ENCODE data around the gene RAD18.

RAD18 gene

DNA sequence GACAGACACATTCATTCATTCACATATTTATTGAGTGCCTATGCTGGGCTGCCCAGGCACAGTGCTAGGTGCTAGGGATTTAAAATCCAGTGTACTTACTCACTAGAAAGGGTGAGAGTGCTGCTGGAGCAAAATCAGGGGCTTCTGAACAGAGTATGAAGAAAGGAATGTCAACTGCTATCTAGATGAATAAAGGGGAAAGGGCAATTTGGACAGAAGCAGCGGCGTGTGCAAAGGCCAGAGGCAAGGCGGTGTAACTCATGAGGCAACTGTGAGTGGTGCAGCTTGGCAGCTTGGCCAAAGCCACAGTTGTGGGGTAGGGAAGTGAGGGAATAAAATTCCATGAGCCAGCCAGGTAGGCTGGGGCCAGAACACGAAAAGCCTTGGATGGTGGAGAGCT is 76.7 kb downstream of the RAD18 start:
- no peak for ATAC-seq
- no peak for TF ChIP-seq ZC3H10 (CRISPR knock-in tag; IDR thresholded peaks at IDR 0.05)
- no peak for TF ChIP-seq RARB (CRISPR knock-in tag; IDR thresholded peaks at IDR 0.05)

DNA sequence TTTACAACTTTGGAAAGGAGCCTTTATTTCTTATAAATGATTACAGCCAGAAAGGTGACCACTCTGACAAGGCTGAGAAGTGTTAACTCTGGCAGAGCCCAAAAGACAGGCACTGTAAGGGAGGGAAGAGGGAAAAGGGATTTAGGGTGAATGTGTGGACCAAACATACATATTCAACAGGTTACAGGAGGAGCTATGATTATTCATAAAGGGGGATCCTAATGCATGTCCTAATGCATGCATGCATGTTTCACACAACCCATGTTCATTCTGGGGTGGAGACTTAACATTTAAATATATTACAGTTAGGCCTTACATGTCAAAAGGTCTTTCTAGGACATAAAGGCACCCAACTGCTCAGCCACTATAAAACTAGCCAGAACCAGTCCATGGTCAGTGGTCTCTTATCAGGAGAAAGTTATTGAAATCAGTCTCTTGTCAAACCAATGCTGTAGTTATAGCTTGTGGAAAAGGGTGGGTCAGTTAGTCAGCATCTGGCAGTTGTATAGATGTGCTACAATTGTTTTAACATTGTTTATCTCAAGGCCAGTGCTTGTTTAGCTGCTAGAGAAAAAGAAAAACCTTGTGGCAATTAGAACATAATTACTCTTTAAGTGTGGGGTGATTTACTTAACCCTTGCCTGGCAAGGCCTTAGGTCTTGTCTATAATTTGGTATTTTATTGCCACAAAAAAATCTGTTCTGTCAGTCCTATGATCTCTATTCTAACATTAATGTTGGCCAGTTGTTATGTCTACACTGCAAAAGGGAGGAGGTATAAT is 77.5 kb downstream of the RAD18 start:
- ATAC-seq, result no peak
- TF ChIP-seq OSR1 (CRISPR knock-in tag; IDR thresholded peaks at IDR 0.05), result no peak
- TF ChIP-seq, protein P1, sequence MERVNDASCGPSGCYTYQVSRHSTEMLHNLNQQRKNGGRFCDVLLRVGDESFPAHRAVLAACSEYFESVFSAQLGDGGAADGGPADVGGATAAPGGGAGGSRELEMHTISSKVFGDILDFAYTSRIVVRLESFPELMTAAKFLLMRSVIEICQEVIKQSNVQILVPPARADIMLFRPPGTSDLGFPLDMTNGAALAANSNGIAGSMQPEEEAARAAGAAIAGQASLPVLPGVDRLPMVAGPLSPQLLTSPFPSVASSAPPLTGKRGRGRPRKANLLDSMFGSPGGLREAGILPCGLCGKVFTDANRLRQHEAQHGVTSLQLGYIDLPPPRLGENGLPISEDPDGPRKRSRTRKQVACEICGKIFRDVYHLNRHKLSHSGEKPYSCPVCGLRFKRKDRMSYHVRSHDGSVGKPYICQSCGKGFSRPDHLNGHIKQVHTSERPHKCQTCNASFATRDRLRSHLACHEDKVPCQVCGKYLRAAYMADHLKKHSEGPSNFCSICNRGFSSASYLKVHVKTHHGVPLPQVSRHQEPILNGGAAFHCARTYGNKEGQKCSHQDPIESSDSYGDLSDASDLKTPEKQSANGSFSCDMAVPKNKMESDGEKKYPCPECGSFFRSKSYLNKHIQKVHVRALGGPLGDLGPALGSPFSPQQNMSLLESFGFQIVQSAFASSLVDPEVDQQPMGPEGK (CRISPR knock-in tag; IDR thresholded peaks at IDR 0.05; ENCODE audit: borderline replicate concordance), result no peak
- TF ChIP-seq PPARA (CRISPR knock-in tag; IDR thresholded peaks at IDR 0.05; ENCODE audit: borderline replicate concordance), result no peak
- no peak for TF ChIP-seq RARB (CRISPR knock-in tag; IDR thresholded peaks at IDR 0.05)
- TF ChIP-seq GLIS3 (CRISPR knock-in tag; IDR thresholded peaks at IDR 0.05), result no peak
- no peak for TF ChIP-seq TCF4 (CRISPR knock-in tag; IDR thresholded peaks at IDR 0.05; ENCODE audit: borderline replicate concordance)
- no peak for TF ChIP-seq TOX (CRISPR knock-in tag; IDR thresholded peaks at IDR 0.05; ENCODE audit: borderline replicate concordance)
- TF ChIP-seq, protein P2, sequence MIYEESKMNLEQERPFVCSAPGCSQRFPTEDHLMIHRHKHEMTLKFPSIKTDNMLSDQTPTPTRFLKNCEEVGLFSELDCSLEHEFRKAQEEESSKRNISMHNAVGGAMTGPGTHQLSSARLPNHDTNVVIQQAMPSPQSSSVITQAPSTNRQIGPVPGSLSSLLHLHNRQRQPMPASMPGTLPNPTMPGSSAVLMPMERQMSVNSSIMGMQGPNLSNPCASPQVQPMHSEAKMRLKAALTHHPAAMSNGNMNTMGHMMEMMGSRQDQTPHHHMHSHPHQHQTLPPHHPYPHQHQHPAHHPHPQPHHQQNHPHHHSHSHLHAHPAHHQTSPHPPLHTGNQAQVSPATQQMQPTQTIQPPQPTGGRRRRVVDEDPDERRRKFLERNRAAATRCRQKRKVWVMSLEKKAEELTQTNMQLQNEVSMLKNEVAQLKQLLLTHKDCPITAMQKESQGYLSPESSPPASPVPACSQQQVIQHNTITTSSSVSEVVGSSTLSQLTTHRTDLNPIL (CRISPR knock-in tag; IDR thresholded peaks at IDR 0.05; ENCODE audit: low read depth), result no peak
- TF ChIP-seq ZFP3 (CRISPR knock-in tag; IDR thresholded peaks at IDR 0.05), result no peak

DNA sequence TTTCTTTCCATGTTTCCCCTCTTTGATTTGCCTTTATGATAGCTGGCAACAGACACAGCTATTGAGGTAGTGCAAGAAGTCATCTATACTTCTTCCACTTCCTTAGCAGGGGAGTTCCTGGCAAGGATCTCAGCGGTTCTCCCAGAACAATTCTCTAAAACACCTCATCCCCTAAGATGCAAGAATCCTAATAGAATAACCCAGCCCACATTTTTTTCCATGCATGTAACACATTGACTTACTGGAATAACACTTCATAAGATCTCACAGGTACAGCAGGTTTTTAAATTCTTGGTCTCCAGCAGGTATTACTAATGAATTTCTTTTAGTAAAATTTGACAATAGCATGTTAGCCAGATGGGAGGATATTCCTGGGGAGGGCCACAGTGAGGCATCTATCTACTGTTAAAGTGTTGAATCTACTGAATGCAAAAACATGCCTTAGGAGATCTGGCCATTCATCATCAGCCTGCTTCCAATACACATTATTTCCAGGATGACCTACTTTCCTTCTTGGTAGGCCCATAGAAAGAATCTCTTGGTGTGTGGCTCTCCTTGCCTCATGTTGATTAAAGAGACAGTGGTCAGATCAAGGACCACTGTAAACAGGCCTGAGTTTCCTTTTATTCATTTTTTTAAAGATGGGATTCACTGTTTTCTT is 78.5 kb downstream of the RAD18 start:
- ATAC-seq, result no peak
- no peak for TF ChIP-seq ZC3H10 (CRISPR knock-in tag; IDR thresholded peaks at IDR 0.05)
- TF ChIP-seq SNAI2 (CRISPR knock-in tag; IDR thresholded peaks at IDR 0.05), result no peak
- TF ChIP-seq ZNF70 (CRISPR knock-in tag; IDR thresholded peaks at IDR 0.05), result no peak
- TF ChIP-seq, protein P2 (CRISPR knock-in tag; IDR thresholded peaks at IDR 0.05; ENCODE audit: low read depth), result no peak
- no peak for TF ChIP-seq TOX (CRISPR knock-in tag; IDR thresholded peaks at IDR 0.05; ENCODE audit: borderline replicate concordance)
- TF ChIP-seq, protein P1 (CRISPR knock-in tag; IDR thresholded peaks at IDR 0.05; ENCODE audit: borderline replicate concordance), result no peak
- TF ChIP-seq, protein P3, sequence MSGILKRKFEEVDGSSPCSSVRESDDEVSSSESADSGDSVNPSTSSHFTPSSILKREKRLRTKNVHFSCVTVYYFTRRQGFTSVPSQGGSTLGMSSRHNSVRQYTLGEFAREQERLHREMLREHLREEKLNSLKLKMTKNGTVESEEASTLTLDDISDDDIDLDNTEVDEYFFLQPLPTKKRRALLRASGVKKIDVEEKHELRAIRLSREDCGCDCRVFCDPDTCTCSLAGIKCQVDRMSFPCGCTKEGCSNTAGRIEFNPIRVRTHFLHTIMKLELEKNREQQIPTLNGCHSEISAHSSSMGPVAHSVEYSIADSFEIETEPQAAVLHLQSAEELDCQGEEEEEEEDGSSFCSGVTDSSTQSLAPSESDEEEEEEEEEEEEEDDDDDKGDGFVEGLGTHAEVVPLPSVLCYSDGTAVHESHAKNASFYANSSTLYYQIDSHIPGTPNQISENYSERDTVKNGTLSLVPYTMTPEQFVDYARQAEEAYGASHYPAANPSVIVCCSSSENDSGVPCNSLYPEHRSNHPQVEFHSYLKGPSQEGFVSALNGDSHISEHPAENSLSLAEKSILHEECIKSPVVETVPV (CRISPR knock-in tag; IDR thresholded peaks at IDR 0.05), result no peak
- no peak for TF ChIP-seq TCF4 (CRISPR knock-in tag; IDR thresholded peaks at IDR 0.05; ENCODE audit: borderline replicate concordance)
- TF ChIP-seq ISL1 (CRISPR knock-in tag; IDR thresholded peaks at IDR 0.05), result no peak

DNA sequence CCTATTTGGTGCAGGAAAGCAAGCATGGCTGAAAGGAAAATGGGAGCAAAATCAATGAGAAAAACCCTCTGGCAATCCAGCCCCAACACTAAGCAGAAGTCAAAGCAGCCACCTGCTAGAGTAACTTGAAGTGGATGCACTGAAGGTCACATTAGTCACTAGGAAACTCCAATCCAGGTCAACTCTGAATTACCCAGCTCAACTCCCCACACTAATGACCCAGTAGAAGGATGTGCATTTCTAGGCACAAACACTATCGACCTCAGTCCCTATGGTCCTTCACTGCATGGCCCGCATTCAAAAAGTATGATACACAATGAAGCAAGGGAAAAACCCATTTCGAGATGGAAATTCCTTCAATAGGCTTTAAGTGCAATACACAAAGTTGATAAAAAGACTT is 80.6 kb downstream of the RAD18 start:
- no peak for ATAC-seq
- TF ChIP-seq TOX (CRISPR knock-in tag; IDR thresholded peaks at IDR 0.05; ENCODE audit: borderline replicate concordance), result no peak
- TF ChIP-seq, protein P2 (CRISPR knock-in tag; IDR thresholded peaks at IDR 0.05; ENCODE audit: low read depth), result no peak
- no peak for TF ChIP-seq BACH2 (CRISPR knock-in tag; IDR thresholded peaks at IDR 0.05; ENCODE audit: borderline replicate concordance)

All from SK-N-SH treated with all-trans-retinoic acid at 6 μM for 48 hours (cell line).